Calu3 (cell line): Measurements from ENCODE around the gene TEDC1. TPM values are rescaled to one million over a fixed set of nuclear protein-coding genes. Genes with fewer than 3 reads are reported as not detected.

Experiments used
- BruUV-seq: library from RNA; stranded (reverse); fragments of 400-500 nt; replicated peaks from 2 replicates; lab custom pipeline; 2021; lab: Mats Ljungman, UMichigan
- CTCF ChIA-PET: fragments of 300-600 bp; sonication (Branson Sonifier 250); formaldehyde crosslinking; loops from one replicate; lab custom pipeline; 2022; ENCODE audit warnings: antibody characterized with exemption; lab: Charles Lee
- DNase-seq: peaks from one replicate; pipeline ENCODE4 v3.0.0; 2022
- H3K27ac Mint-ChIP-seq: one replicate; pipeline ENCODE4 v1.8.0; 2022; ENCODE audit warnings: mixed read lengths; ENCODE audit not compliant: unreplicated experiment
- H3K27me3 Mint-ChIP-seq: one replicate; pipeline ENCODE4 v1.8.0; 2022; ENCODE audit warnings: mixed read lengths; ENCODE audit not compliant: unreplicated experiment
- H3K36me3 Mint-ChIP-seq: one replicate; pipeline ENCODE4 v1.8.0; 2022; ENCODE audit warnings: mild to moderate bottlenecking, moderate library complexity, mixed read lengths; ENCODE audit not compliant: insufficient read depth, unreplicated experiment
- H3K4me1 Mint-ChIP-seq: one replicate; pipeline ENCODE4 v1.8.0; 2022; ENCODE audit warnings: mild to moderate bottlenecking, low read depth, mixed read lengths; ENCODE audit not compliant: unreplicated experiment
- H3K4me3 Mint-ChIP-seq: one replicate; pipeline ENCODE4 v1.8.0; 2022; ENCODE audit warnings: mild to moderate bottlenecking, low read depth, moderate library complexity, mixed read lengths; ENCODE audit not compliant: unreplicated experiment
- H3K9me3 Mint-ChIP-seq: one replicate; pipeline ENCODE4 v1.8.0; 2022; ENCODE audit warnings: low read depth, mixed read lengths; ENCODE audit not compliant: unreplicated experiment
- CTCF ChIP-seq: fragments of 200-600 bp; IDR thresholded peaks from one replicate; pipeline ENCODE4 v1.8.0; 2022; ENCODE audit warnings: antibody characterized with exemption; ENCODE audit not compliant: unreplicated experiment
- intact Hi-C: fragments of 100-400 bp; cut with micrococcal nuclease; formaldehyde crosslinking; loops from one replicate; pipeline ENCODE4 v1.10.0; 2022; ENCODE audit not compliant: unreplicated experiment
- total RNA-seq: library from RNA; stranded (reverse); gene quantifications from 2 replicates; pipeline ENCODE4 v1.2.3, GENCODE V29; 2022

The TEDC1 gene
- total RNA-seq, 1 experiment from 2014 or later = 33.7 TPM

GRCh38 chr14:105517096-105517495 lies 26.1 kb downstream of the TEDC1 start:
- TF ChIP-seq CTCF = no peak
- no peaks in the 10 kb centered on the region for H3K36me3 Mint-ChIP-seq
- CTCF ChIA-PET = no interaction called here
- H3K4me1 Mint-ChIP-seq = no peaks in the 10 kb centered on the region
- no TSS peak for BruUV-seq
- no peak for DNase-seq
- H3K9me3 Mint-ChIP-seq = peaks cover 5% of the 10 kb centered on the region
- intact Hi-C loops = no loop called here
- H3K27me3 Mint-ChIP-seq = peaks cover 64% of the 10 kb centered on the region
- H3K27ac Mint-ChIP-seq = no peak overlapping the region
- no peak overlapping the region for H3K4me3 Mint-ChIP-seq

GRCh38 chr14:105519946-105520698 lies 29.1 kb downstream of the TEDC1 start:
- no peak for DNase-seq
- intact Hi-C loops = no loop called here
- Mint-ChIP-seq H3K4me1 (no peaks in the 10 kb centered on the region), H3K27ac (no peak overlapping the region), H3K9me3 (peaks cover 5% of the 10 kb centered on the region), H3K4me3 (no peak overlapping the region), H3K36me3 (peaks cover under 1% of the 10 kb centered on the region), H3K27me3 (peaks cover 68% of the 10 kb centered on the region)
- no TSS peak for BruUV-seq
- no peak for TF ChIP-seq CTCF
- CTCF ChIA-PET = interaction anchor here (0.6 to 0.7 kb wide), 2 partner anchors 9 to 324 kb away, joined by 4 to 5 read pairs; no protein-coding TSS in a partner anchor

GRCh38 chr14:105525326-105525725 lies 34.3 kb downstream of the TEDC1 start:
- no peak for DNase-seq
- Mint-ChIP-seq H3K36me3 (peaks cover 23% of the 10 kb centered on the region), H3K27me3 (peaks cover 62% of the 10 kb centered on the region), H3K4me1 (no peaks in the 10 kb centered on the region), H3K27ac (no peak overlapping the region), H3K4me3 (peak overlapping the region; percentile 34), H3K9me3 (no peaks in the 10 kb centered on the region)
- BruUV-seq = no TSS peak
- no peak for TF ChIP-seq CTCF
- intact Hi-C loops = no loop called here
- CTCF ChIA-PET = no interaction called here

GRCh38 chr14:105525861-105526775 lies 35.1 kb downstream of the TEDC1 start, which contains the start of gene TMEM121:
Gene TMEM121 (plus strand): TSS chr14:105526583. CDS start chr14:105528835, 2,252 bp downstream.
- no peak for TF ChIP-seq CTCF
- H3K27ac Mint-ChIP-seq = no peak within 1 kb of the TSS
- peaks cover 26% of the 10 kb centered on the region for H3K36me3 Mint-ChIP-seq
- intact Hi-C loops = no loop called here
- peak within 1 kb of the TSS; percentile 55 for H3K4me3 Mint-ChIP-seq
- BruUV-seq = no TSS peak
- peaks cover 54% of the 10 kb centered on the region for H3K27me3 Mint-ChIP-seq
- no peaks in the 10 kb centered on the region for H3K9me3 Mint-ChIP-seq
- no peaks in the 10 kb centered on the region for H3K4me1 Mint-ChIP-seq
- CTCF ChIA-PET = interaction anchor here (0.6 to 0.7 kb wide), 2 partner anchors 155 to 325 kb away, joined by 3 to 4 read pairs; no protein-coding TSS in a partner anchor
- peak; percentile 25 for DNase-seq
